H9 (cell line): ENCODE measurements around the gene B9D1. TPM values are rescaled to one million over a fixed set of nuclear protein-coding genes. Genes with fewer than 3 reads are reported as not detected.

ENCODE experiments used
- DNase-seq: peaks from one replicate; pipeline ENCODE4 v3.0.0-alpha.2; 2017
- H2AFZ ChIP-seq: one replicate; pipeline ENCODE4 v1.6.1; 2013; ENCODE audit warnings: mild to moderate bottlenecking, low read length, control low read depth, moderate library complexity
- H2AK5ac ChIP-seq: 2 replicates; pipeline ENCODE4 v1.6.1; 2013; ENCODE audit warnings: low read length, control low read depth, mixed read lengths; ENCODE audit not compliant: insufficient read length
- H2BK120ac ChIP-seq: one replicate; pipeline ENCODE4 v1.6.1; 2013; ENCODE audit warnings: low read depth, mild to moderate bottlenecking, low read length, control low read depth, inconsistent platforms; ENCODE audit not compliant: poor library complexity, severe bottlenecking
- H2BK12ac ChIP-seq: 2 replicates; pipeline ENCODE4 v1.6.1; 2013; ENCODE audit warnings: low read length, control low read depth, mixed read lengths, low read depth; ENCODE audit not compliant: insufficient read length
- H2BK15ac ChIP-seq: 2 replicates; pipeline ENCODE4 v1.6.1; 2013; ENCODE audit warnings: low read depth, low read length, control low read depth
- H2BK20ac ChIP-seq: one replicate; pipeline ENCODE4 v1.6.1; 2013; ENCODE audit warnings: low read depth, mild to moderate bottlenecking, low read length, control low read depth, inconsistent platforms; ENCODE audit not compliant: poor library complexity, severe bottlenecking
- H2BK5ac ChIP-seq: 2 replicates; pipeline ENCODE4 v1.6.1; 2013; ENCODE audit warnings: low read length, control low read depth, mixed read lengths; ENCODE audit not compliant: insufficient read length
- H3K14ac ChIP-seq: 2 replicates; pipeline ENCODE4 v1.6.1; 2013; ENCODE audit warnings: low read length, control low read depth; ENCODE audit not compliant: insufficient read depth
- H3K18ac ChIP-seq: 2 replicates; pipeline ENCODE4 v1.6.1; 2013; ENCODE audit warnings: low read depth, mild to moderate bottlenecking, mixed read lengths, low read length, control low read depth; ENCODE audit not compliant: insufficient read length
- H3K23ac ChIP-seq: 2 replicates; pipeline ENCODE4 v1.6.1; 2013; ENCODE audit warnings: low read length, control low read depth, mixed read lengths, low read depth; ENCODE audit not compliant: insufficient read length
- H3K23me2 ChIP-seq: 2 replicates; pipeline ENCODE4 v1.6.1; 2013; ENCODE audit warnings: low read depth, mild to moderate bottlenecking, mixed read lengths, low read length, control low read depth; ENCODE audit not compliant: insufficient read length, poor library complexity, severe bottlenecking
- H3K27ac ChIP-seq: 2 replicates; pipeline ENCODE4 v1.5.1; 2013; ENCODE audit warnings: low read length, control low read depth, mixed read lengths, low read depth; ENCODE audit not compliant: insufficient read length
- H3K27me3 ChIP-seq: 2 replicates; pipeline ENCODE4 v1.6.1; 2013; ENCODE audit warnings: low read length, control low read depth, inconsistent platforms; ENCODE audit not compliant: insufficient read depth
- H3K4ac ChIP-seq: 2 replicates; pipeline ENCODE4 v1.6.1; 2013; ENCODE audit warnings: low read depth, mild to moderate bottlenecking, control low read depth, inconsistent platforms, low read length, moderate library complexity
- H3K4me1 ChIP-seq: 2 replicates; pipeline ENCODE4 v1.6.1; 2013; ENCODE audit warnings: low read length, control low read depth, inconsistent platforms; ENCODE audit not compliant: insufficient read depth
- H3K4me2 ChIP-seq: 2 replicates; pipeline ENCODE4 v1.6.1; 2013; ENCODE audit warnings: low read length, control low read depth, mixed read lengths; ENCODE audit not compliant: insufficient read length, insufficient read depth
- H3K56ac ChIP-seq: 2 replicates; pipeline ENCODE4 v1.6.1; 2013; ENCODE audit warnings: low read depth, mild to moderate bottlenecking, mixed read lengths, low read length, control low read depth; ENCODE audit not compliant: insufficient read length
- H3K79me1 ChIP-seq: 2 replicates; pipeline ENCODE4 v1.6.1; 2013; ENCODE audit warnings: low read depth, mild to moderate bottlenecking, moderate library complexity, low read length, control low read depth, inconsistent platforms; ENCODE audit not compliant: insufficient read depth, poor library complexity, severe bottlenecking
- H3K79me2 ChIP-seq: 2 replicates; pipeline ENCODE4 v1.6.1; 2013; ENCODE audit warnings: low read length, control low read depth, inconsistent platforms; ENCODE audit not compliant: insufficient read depth
- H3K9ac ChIP-seq: 2 replicates; pipeline ENCODE4 v1.6.1; 2013; ENCODE audit warnings: low read length, control low read depth, mixed read lengths; ENCODE audit not compliant: insufficient read length; ENCODE audit errors: extremely low read depth
- H3K9me3 ChIP-seq: one replicate; pipeline ENCODE4 v1.6.1; 2013; ENCODE audit warnings: low read depth, low read length, inconsistent platforms; ENCODE audit not compliant: control insufficient read depth
- H3T11ph ChIP-seq: one replicate; pipeline ENCODE4 v1.6.1; 2013; ENCODE audit warnings: mild to moderate bottlenecking, low read length, control low read depth, inconsistent platforms
- H4K20me1 ChIP-seq: one replicate; pipeline ENCODE4 v1.6.1; 2013; ENCODE audit not compliant: control insufficient read depth, insufficient read length, insufficient read depth
- H4K5ac ChIP-seq: 2 replicates; pipeline ENCODE4 v1.6.1; 2013; ENCODE audit warnings: low read depth, mild to moderate bottlenecking, mixed read lengths, low read length, control low read depth; ENCODE audit not compliant: insufficient read length
- H4K8ac ChIP-seq: replicated peaks from 2 replicates; pipeline ENCODE4 v1.6.1; 2013; ENCODE audit warnings: low read length, control low read depth, mixed read lengths, low read depth; ENCODE audit not compliant: insufficient read length
- H4K91ac ChIP-seq: 2 replicates; pipeline ENCODE4 v1.6.1; 2013; ENCODE audit warnings: low read depth, mild to moderate bottlenecking, moderate library complexity, mixed read lengths, low read length, control low read depth; ENCODE audit not compliant: insufficient read length
- H3K27ac Mint-ChIP-seq, 3 experiments: 2 replicates in 2 of 3; 3 replicates in 1 of 3; pipeline ENCODE4 v1.8.0; 2020 to 2021; ENCODE audit warnings: mixed read lengths in 3 of 3, mild to moderate bottlenecking in 1 of 3, moderate library complexity in 1 of 3
- H3K27me3 Mint-ChIP-seq: 2 replicates; pipeline ENCODE4 v1.8.0; 2021; ENCODE audit warnings: low read depth, mild to moderate bottlenecking, moderate library complexity, mixed read lengths
- H3K36me3 Mint-ChIP-seq, 3 experiments: 2 replicates in 2 of 3; 3 replicates in 1 of 3; pipeline ENCODE4 v1.8.0; 2020 to 2021; ENCODE audit warnings: low read depth in 3 of 3, mixed read lengths in 3 of 3; ENCODE audit not compliant: insufficient read depth in 1 of 3
- H3K4me1 Mint-ChIP-seq, 2 experiments: 2 replicates each; pipeline ENCODE4 v1.8.0; 2020; ENCODE audit warnings: mixed read lengths in 2 of 2
- H3K4me3 Mint-ChIP-seq, 2 experiments: 2 replicates in 1 of 2; 3 replicates in 1 of 2; pipeline ENCODE4 v1.8.0; 2020 to 2021; ENCODE audit warnings: mild to moderate bottlenecking in 2 of 2, mixed read lengths in 2 of 2, moderate library complexity in 1 of 2
- H3K9me3 Mint-ChIP-seq, 2 experiments: 2 replicates in 1 of 2; 3 replicates in 1 of 2; pipeline ENCODE4 v1.8.0; 2020; ENCODE audit warnings: mild to moderate bottlenecking in 2 of 2, mixed read lengths in 2 of 2, moderate library complexity in 1 of 2
- WGBS: extraction: QIAGEN DNeasy Blood & Tissue Kit; methylation state at CpG from one replicate; pipeline ENCODE4 v1.1.7; 2013; ENCODE audit warnings: missing lambda C conversion rate, low lambda C conversion rate, mixed read lengths; ENCODE audit not compliant: insufficient read length; ENCODE audit errors: extremely low coverage; 5-methylcytosine and 5-hydroxymethylcytosine counted together
- total RNA-seq: library from RNA; stranded (reverse); gene quantifications from 2 replicates; pipeline ENCODE4 v1.2.1, GENCODE V29; 2021
- TF ChIP-seq, protein P1 (sequence below): fragments of 200-600 bp; sonication (generic); conservative IDR thresholded peaks from 3 replicates; pipeline ENCODE4 v1.8.0; 2021; ENCODE audit warnings: antibody characterized with exemption, mild to moderate bottlenecking

B9D1 gene
- total RNA-seq, 1 experiment from 2014 or later = 30.4 TPM

DNA sequence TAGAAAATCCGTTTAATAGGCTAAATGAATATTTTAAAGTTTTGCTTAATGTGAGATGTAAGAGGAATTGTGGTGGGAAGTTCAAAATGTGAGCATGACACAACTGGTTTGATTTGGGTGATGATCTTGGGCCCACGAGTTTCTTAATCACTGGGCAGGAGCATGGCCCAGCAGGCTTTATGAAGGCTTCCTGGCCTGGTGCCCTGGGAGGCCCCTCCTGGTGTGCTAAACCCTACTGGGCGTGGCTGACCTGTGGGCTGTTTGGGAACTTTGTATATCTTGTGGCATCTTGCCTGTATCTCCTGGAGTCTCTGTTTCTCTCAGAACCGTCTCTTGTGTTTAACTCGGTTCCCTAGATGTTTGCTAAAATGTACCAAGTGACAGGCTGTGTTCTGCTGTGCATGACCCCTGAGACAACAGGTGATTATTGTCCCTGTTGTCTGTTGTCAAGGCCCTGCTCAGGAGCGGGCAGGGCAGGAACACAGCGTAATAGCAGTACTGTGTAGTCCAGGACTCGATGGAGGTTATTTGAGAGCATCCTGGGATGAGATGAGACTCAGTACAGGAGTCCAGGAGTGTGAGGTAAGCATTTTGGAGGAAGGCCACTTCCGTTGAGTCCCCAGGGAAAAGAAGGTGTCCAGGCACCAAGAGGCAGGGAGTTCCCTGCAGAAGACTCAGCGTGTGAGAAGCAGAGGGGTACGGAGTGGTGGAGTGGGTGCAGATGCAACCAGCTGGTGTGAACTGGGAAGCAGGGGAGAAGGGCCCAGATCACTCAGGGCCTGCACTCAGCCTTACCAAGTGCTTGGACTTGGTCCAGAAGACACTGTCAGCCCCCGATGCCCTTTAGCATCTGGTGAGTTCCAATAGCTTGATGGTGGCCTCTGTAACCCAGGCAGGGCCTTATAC lies 48.5 kb downstream of the B9D1 start:
- Mint-ChIP-seq H3K4me1 (peaks cover 27 to 34% of the 10 kb centered on the region in 2 experiments), H3K27ac (peak overlapping the region in 1 of 3 experiments; percentile 45; a peak in 3 of 7 replicates), H3K9me3 (no peaks in the 10 kb centered on the region), H3K36me3 (peaks cover 15 to 70% (median 42%) of the 10 kb centered on the region in 3 experiments; a peak in 6 of 7 replicates), H3K27me3 (no peaks in the 10 kb centered on the region), H3K4me3 (no peak overlapping the region)
- TF ChIP-seq, protein P1, sequence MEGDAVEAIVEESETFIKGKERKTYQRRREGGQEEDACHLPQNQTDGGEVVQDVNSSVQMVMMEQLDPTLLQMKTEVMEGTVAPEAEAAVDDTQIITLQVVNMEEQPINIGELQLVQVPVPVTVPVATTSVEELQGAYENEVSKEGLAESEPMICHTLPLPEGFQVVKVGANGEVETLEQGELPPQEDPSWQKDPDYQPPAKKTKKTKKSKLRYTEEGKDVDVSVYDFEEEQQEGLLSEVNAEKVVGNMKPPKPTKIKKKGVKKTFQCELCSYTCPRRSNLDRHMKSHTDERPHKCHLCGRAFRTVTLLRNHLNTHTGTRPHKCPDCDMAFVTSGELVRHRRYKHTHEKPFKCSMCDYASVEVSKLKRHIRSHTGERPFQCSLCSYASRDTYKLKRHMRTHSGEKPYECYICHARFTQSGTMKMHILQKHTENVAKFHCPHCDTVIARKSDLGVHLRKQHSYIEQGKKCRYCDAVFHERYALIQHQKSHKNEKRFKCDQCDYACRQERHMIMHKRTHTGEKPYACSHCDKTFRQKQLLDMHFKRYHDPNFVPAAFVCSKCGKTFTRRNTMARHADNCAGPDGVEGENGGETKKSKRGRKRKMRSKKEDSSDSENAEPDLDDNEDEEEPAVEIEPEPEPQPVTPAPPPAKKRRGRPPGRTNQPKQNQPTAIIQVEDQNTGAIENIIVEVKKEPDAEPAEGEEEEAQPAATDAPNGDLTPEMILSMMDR = no peak
- H3K9me3 ChIP-seq = no peaks in the 10 kb centered on the region
- H2BK12ac ChIP-seq = no peak overlapping the region
- no peak overlapping the region for H2BK15ac ChIP-seq
- no peak overlapping the region for H3K9ac ChIP-seq
- H3K27ac ChIP-seq = no peak overlapping the region
- no peaks in the 10 kb centered on the region for H3K27me3 ChIP-seq
- no peak overlapping the region for H2BK20ac ChIP-seq
- H3K79me1 ChIP-seq = no peaks in the 10 kb centered on the region
- no peaks in the 10 kb centered on the region for H3K79me2 ChIP-seq
- H4K91ac ChIP-seq = no peak overlapping the region
- H3K18ac ChIP-seq = no peak overlapping the region
- peaks cover 2% of the 10 kb centered on the region for H4K20me1 ChIP-seq
- no peak overlapping the region for H3K56ac ChIP-seq
- no peak overlapping the region for H2BK5ac ChIP-seq
- H3K23me2 ChIP-seq = no peaks in the 10 kb centered on the region
- no peak overlapping the region for H3K23ac ChIP-seq
- no peak for DNase-seq
- H3T11ph ChIP-seq = no peak overlapping the region
- no peak overlapping the region for H3K4ac ChIP-seq
- H3K14ac ChIP-seq = no peak overlapping the region
- no peak overlapping the region for H4K8ac ChIP-seq
- 100% methylated on average over 1 of the region's 12 CpGs for WGBS
- H3K4me1 ChIP-seq = peaks cover 4% of the 10 kb centered on the region
- H2AK5ac ChIP-seq = no peak overlapping the region
- no peak overlapping the region for H4K5ac ChIP-seq
- H2BK120ac ChIP-seq = no peak overlapping the region
- H3K4me2 ChIP-seq = no peak overlapping the region
- no peak overlapping the region for H2AFZ ChIP-seq
